GM18858 (cell line): ENCODE measurements around the gene CCDC47.
A peak's percentile ranks its signal among the peaks of the same experiment; 100 is the strongest.
"Not testable (repeated sequence)": the region's sequence is repeated elsewhere in the genome, so short reads cannot be mapped to it uniquely, and the experiment has no call there.

Source experiments
- ATAC-seq: cut with Tn5 transposase; IDR thresholded peaks from one replicate; pipeline ENCODE4 v1.9.1; 2021; ENCODE audit not compliant: unreplicated experiment

The CCDC47 gene

DNA sequence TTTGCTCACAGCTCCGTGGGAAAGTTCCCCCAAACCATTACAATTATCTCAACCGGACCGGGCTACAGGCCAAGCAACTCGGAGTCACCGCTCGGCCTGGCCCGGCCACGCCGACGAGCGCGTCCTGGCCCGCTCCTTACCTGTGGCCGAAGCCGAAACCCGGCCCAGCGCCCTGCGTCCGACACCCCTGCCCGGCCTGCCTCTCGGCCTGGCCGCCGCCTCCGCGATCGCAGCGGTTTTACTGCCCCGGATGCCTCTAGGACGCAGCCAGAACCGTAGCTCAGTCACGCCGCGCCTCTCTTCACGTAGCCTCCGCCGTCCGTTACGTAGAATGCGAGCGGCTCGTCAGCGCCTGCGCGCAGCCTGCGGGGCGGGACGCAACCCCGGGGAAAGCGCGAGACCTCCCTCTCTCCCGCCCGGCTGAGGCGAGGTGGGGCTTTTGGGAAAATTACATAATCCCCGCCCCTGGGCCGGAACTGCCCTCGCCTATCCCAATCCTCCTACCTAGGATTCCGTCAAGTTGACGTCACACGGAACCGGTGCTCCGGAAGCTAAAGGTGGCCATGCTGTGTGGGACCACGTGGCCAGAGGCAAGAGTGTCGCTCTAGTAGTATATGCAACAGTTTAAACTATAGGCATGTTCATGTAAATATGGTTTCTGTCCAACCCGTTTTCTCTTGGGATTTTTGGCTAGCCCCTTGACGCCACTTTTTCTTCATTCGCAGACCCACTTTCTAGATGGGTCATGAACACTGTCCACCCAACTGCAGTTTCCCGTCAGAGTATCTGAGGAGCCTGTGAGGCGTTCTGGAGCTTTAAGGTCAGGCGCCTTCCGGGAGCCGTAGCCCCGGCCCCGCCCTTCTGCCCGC lies at the start of gene CCDC47:
CCDC47 (minus strand) TSS at position 326 of the 869 bp plus-strand sequence. CDS start 7,422 bp downstream, outside the sequence.
- ATAC-seq: peak; percentile 68

GRCh38 chr17:63822537-63822936 lies 49.1 kb upstream of the CCDC47 start:
- ATAC-seq: no peak

- ATAC-seq: no peak
These were observed 48.4 kb upstream of the CCDC47 start for GRCh38 chr17:63821804-63822203.

DNA sequence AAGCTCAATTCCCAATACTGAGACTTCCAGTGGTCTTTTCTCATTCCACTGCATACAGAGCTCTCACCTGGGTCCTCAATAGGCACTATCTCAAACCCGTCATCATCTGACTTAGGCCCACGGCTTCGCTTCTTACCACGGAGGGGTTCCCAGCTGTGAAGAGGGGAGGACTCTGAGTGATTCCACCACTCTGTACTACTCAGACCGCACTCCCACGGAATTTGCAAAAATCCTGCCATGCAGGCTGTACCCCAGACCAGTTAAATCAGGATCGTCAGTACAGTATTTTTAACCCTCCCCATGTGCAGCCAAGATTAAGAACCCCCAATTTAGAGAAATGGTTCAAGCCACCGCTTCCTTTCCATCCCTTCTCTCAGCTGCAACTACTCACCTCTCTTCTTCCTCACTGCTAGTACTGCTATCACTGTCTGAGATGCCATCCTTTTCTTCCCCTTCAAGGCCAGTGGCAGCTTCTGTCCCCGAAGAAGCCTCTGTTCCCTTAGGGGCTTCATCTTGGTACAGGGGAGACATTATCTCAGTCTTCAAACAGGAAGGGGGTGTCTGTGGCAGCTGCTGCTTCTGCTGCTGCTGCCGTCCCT lies 47.7 kb upstream of the CCDC47 start:
- no peak for ATAC-seq

- ATAC-seq: no peak
These were observed 46.5 kb upstream of the CCDC47 start for GRCh38 chr17:63819585-63820537.

DNA sequence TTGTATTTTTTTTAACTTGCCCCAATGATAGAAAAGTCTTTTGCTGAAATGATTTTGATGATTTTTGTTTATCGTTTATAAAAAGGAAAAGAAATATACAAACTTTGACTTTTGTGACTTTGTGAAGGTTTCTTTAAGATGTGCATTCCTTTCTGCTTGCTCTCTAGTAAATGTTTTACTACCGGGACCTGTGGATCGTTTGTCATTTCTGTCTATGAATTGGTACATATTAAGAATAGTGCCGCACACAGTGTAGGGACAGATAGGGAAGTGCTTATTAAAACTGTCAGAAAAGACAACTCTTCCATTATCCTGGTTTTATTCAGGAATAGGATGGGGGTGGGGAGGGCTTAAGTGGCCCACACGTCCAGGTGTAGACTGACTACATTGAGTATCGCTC lies 45.7 kb upstream of the CCDC47 start:
- ATAC-seq: no peak

DNA sequence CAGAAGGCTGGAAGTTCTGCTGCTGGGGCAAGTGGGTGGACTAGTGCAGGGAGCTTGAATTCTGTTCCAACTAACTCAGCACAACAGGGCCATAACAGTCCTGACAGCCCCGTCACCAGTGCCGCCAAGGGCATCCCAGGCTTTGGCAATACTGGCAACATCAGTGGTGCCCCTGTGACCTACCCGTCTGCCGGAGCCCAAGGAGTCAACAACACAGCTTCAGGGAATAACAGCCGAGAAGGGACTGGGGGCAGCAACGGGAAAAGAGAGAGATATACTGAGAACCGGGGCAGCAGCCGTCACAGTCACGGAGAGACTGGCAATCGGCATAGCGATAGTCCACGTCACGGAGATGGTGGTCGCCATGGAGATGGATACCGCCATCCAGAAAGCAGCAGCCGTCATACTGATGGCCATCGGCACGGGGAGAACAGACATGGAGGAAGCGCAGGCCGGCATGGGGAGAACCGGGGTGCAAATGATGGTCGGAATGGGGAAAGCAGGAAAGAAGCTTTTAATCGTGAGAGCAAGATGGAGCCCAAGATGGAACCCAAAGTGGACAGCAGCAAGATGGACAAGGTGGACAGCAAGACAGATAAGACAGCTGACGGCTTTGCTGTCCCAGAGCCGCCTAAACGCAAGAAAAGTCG lies 44.5 kb upstream of the CCDC47 start:
- ATAC-seq: no peak

GRCh38 chr17:63816669-63817068 lies 43.3 kb upstream of the CCDC47 start:
- no peak for ATAC-seq

DNA sequence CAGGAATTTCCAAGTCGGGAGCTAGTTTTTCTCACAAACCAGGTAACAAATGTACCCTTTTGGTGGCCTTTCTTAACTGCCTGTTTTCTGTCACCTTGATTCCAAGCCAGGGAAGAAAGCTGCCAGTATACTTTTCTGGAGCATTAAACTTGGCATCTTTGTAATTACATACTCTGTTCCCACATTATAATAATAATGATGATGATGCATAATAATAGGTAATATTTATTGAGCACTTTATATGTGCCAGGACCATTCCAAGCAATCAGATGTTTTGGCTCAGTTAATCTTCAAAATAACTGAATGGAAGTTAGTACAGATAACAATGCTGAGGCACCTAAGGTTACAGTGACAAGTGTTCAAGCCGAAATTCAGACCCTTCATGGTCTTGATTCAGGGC lies 42.7 kb upstream of the CCDC47 start:
- ATAC-seq: no peak

DNA sequence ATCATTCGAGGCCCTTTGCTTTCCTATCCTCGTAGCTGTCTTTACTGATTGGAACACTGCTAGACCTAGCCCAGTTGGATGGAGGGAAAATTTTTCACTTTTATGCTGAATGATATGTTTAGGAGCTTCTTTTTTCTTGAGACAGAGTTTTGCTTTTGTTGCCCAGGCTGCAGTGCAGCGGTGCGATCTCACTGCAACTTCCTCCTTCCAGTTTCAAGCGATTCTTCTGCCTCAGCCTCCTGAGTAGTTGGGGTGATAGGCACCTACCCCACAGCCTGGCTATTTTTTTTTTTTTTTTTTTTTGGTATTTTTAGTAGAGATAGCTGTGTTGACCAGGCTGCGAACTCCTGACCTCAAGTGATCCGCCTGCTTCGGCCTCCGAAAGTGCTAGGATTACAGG lies 36.6 kb upstream of the CCDC47 start:
- ATAC-seq: no peak

DNA sequence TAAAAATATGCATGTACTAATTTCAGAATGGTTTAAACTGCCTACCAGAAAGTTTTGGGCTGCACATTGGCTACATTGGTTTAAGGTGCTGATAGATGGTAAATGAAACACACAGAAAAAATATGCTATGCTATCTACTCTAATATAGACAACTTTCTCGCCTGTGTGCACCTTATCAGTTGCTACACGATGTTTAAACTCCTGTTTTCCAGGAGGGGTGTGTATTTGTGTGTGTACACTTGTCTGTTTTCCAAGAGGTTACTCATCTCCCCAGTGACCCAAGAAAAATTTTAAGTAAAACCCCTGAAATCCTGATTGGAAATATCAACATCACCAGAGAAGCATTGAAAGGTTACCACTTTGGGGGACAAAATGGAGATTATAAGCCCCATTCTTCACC lies 32.2 kb upstream of the CCDC47 start:
- ATAC-seq: no peak

- no peak for ATAC-seq
These were observed 30.9 kb upstream of the CCDC47 start for GRCh38 chr17:63804328-63804727.

DNA sequence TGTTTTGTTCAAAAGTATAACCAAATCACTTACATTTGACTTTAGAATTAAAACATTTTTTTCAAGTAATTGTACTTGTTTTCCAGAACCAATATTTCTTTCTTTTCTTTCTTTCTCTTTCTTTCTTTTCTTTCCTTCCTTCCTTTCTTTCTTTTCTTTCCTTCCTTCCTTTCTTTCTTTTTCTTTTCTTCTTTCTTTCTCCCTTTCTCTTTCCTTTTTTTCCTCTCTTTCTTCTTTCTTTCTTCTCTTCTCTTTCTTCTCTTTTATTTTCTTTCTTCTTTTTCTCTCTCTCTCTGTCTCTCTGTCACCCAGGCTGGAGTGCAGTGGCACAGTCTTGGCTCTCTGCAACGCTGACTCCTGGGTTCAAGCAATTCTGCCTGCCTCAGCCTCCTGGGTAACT lies 27.4 kb upstream of the CCDC47 start:
- no peak for ATAC-seq

- ATAC-seq: no peak
These were observed 25.2 kb upstream of the CCDC47 start for GRCh38 chr17:63798572-63799106.

DNA sequence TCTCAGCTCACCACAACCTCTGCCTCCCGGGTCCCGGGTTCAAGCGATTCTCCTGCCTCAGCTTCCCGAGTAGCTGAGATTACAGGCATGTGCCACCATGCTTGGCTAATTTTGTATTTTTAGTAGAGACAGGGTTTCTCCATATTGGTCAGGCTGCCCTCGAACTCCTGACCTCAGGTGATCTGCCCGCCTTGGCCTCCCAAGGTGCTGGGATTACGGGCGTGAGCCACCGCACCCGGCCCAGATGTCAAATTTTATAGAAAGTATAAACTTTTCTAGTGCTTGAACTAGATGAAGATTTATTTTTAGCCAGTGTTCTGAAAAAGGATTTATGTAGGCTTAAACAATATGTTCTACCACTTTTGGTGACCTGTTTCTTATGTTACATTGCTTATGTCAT lies 23.0 kb upstream of the CCDC47 start:
- ATAC-seq: not testable (repeated sequence)

GRCh38 chr17:63792055-63792729 lies 18.8 kb upstream of the CCDC47 start:
- ATAC-seq: no peak

- ATAC-seq: no peak
These were observed 16.7 kb upstream of the CCDC47 start for GRCh38 chr17:63790057-63790456.

- ATAC-seq: no peak
These were observed 13.7 kb upstream of the CCDC47 start for GRCh38 chr17:63786971-63787711.

DNA sequence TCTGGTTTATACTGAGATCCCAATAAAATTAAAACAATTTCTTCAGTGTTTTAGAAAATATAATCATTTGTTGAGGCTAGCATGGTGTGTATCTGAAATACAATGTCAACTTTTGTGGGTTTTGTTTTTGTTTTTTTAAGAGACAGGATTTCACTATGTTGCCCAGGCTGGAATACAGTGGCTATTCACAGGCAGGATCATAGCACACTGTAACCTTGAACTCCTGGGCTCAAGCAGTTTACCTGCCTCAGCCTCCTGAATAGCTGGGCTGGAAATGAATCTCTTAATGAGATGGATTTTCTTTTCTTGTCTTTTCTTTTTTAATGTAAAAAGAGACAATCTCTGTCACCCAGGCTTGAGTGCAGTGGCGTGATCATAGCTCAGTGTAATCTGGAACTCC lies 12.7 kb upstream of the CCDC47 start:
- ATAC-seq: no peak
